ENCODE data around the gene ASB11.

ASB11 gene

GRCh38 chrX:15315509-15315908, at the start of gene ASB11:
Gene ASB11, minus strand, starts transcription at chrX:15315640. Its CDS starts 35 bp downstream, at chrX:15315605.
- no peak for DNase-seq
- in situ Hi-C loops (cut with HindIII; ENCODE audit: low pct_ligation_motif_present, low pct_unique_long_range_greater_than_20kb, low sequenced_read_pairs), result no loop called here

DNA sequence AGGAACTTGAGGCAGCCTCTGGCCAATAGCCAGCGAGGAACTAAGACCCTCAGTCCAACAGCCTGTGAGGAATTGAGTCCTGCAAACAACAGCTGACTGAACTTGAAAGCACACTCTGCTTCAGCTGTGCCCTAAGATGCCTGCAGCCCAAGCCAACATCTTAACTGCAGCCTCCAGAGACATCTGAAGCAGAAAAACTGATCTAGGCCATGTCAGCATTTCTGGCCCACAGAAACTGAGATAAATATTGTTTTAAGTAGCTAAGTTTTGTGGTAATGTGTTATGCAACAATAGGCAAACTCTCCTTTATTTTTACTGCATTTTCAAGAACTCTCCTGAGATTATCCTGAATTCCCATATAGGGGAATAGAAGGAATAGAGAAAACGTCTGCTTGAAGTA, 44.3 kb upstream of the ASB11 start:
- no peak for DNase-seq
- in situ Hi-C loops (cut with HindIII; ENCODE audit: low pct_ligation_motif_present, low pct_unique_long_range_greater_than_20kb, low sequenced_read_pairs), result no loop called here

DNA sequence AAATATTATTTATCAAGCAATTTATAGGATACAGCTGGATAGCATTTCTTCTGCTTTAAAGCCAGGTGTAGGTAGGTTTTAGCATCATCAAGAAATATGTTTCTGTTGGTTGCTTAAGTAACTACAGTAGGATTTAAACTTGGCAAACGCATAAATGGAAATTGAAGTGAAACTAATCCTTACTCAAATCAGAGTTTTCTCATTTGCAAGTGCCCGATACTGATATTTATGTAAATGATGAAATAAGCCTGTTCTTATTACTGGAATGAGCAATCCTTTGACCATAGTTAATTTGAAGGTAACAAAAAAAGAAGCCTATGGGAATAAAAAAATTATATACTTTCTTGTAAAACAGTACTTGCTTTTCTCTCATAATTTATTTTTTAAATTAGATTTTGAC, 43.1 kb upstream of the ASB11 start:
- DNase-seq, result no peak
- in situ Hi-C loops (cut with HindIII; ENCODE audit: low pct_ligation_motif_present, low pct_unique_long_range_greater_than_20kb, low sequenced_read_pairs), result no loop called here

DNA sequence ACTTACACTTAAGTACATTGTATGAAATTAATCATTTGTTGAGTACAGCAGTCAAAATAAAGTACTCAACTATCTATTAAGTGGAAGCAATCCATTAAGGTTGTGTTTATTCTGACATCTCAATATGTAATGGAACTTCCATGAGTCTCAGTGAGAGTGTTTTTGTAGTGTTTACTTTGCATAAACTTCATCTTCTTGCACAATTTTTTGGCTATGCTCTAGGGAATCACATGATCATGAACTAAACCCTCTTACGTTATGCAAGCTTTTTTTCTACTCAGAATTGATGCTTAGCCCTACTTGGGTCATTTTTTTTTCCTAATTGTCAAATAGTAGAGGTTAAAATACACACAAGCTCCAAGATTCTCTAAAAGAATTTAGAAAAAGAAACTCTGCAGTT, 41.0 kb upstream of the ASB11 start:
- no peak for DNase-seq
- in situ Hi-C loops (cut with HindIII; ENCODE audit: low pct_ligation_motif_present, low pct_unique_long_range_greater_than_20kb, low sequenced_read_pairs), result no loop called here

DNA sequence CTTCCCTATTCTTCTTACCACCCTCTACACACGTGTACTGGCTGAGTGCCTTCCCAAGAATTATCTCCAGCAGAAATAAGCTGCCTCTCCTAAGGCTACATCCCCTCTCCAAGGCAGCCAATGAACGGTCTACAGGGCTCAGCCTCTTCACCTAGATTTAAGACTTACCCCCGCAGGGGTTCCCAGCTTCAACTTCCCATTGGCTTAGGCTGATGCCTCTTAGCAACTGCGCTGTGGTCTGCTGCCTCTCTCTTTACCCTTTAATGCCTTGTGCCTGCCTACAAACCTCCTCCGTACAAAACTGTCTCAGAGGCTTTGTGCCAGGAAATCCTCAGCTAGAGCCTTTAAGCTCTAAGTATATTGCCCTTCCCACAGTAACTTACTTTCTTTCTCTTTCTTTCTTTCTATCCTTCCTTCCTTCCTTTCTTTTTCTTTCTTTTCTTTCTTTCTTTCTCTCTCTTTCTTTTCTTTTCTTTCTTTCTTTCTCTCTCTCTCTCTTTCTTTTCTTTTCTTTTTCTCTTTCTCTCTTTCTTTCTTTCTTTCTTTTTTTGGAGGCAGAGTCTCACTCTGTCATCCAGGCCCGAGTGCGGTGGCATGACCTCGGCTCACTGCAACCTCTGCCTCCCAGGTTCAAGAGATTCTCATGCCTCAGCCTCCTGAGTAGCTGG, 35.0 kb upstream of the ASB11 start:
- DNase-seq, result no peak
- in situ Hi-C loops (cut with HindIII; ENCODE audit: low pct_ligation_motif_present, low pct_unique_long_range_greater_than_20kb, low sequenced_read_pairs), result no loop called here

DNA sequence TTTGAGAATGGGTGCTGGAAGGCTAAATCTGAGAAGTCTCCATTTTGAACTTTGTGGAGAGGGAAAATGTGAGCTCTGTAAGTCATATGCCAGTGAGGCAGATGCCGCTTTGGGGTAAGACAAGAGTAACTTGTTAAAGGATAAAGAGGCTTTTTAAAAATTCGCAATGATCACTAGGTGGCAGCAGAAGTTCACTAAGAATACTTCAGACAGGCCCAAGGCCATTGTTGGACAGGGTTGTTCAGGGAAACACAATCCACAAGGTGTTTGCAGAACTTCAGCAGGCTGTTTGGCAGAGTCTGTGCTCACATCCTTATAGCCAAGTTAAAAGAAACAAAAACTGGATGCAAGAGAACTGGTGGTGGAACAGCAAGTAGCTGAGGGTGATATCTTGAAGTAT, 33.6 kb upstream of the ASB11 start:
- DNase-seq, result peak; percentile 37
- in situ Hi-C loops (cut with HindIII; ENCODE audit: low pct_ligation_motif_present, low pct_unique_long_range_greater_than_20kb, low sequenced_read_pairs), result no loop called here

- DNase-seq, result no peak
- in situ Hi-C loops (cut with HindIII; ENCODE audit: low pct_ligation_motif_present, low pct_unique_long_range_greater_than_20kb, low sequenced_read_pairs), result no loop called here
These were observed 30.5 kb upstream of the ASB11 start for GRCh38 chrX:15345976-15346375.

DNA sequence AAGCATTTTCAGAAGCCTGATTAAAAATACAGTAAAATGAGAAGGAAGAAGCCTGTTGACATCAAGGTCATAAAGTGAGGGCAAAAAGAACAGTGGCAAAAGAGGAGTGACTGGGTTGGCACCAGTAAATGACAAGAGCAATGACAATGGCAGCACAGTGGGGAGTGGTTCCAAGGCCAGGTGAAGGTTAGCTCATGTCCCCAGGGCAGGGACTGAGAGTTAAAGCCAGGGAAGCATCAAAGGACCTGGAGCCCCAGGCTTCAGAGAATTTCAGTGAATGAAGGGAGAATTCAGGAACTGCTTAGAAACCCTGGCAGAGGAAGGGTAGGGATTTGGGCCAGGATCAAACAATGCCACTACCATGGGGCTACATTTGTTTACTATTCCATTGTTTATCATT, 28.7 kb upstream of the ASB11 start:
- in situ Hi-C loops (cut with HindIII; ENCODE audit: low pct_ligation_motif_present, low pct_unique_long_range_greater_than_20kb, low sequenced_read_pairs), result no loop called here
- DNase-seq, result no peak

DNA sequence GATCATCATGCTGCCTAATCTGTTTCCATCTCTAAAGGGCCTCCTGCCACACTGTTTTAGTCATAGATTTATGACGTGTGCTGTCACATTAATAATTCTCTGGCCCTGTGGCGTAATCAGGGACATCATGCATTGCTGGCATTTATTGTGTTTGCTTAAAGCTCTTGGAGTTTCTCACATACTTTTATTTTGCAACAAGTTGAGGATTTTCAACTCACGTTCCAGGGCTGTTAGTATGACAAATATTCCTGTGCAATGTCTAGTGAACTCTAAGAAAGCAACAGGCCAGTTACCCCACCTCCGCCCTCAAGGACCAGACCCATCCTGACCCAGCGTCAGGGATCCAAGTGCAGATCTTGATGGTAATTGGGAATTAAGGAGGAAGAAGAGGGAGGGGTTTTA, 27.6 kb upstream of the ASB11 start:
- DNase-seq, result no peak
- in situ Hi-C loops (cut with HindIII; ENCODE audit: low pct_ligation_motif_present, low pct_unique_long_range_greater_than_20kb, low sequenced_read_pairs), result no loop called here

DNA sequence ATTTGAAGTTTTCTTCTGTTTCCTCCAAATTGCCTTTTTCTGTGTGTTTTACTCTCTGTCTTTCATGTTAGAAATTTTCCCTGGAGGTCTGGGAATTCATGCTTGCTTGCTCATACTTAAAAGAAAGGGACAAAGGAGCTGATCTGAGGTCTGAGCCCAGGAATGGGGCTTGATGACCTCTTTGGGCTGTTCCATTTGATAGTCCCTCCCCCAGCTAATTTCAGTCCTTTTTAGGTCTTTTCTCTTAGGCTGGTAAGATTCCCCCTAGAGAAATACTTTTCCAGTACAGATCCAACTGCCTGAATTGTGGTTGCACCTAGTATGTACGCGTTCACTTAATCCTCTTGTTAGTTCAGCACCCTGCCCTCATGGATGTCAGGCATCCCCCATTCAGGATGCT, 25.4 kb upstream of the ASB11 start:
- no peak for DNase-seq
- in situ Hi-C loops (cut with HindIII; ENCODE audit: low pct_ligation_motif_present, low pct_unique_long_range_greater_than_20kb, low sequenced_read_pairs), result no loop called here

GRCh38 chrX:15336023-15336413, 20.6 kb upstream of the ASB11 start:
- in situ Hi-C loops (cut with HindIII; ENCODE audit: low pct_ligation_motif_present, low pct_unique_long_range_greater_than_20kb, low sequenced_read_pairs), result no loop called here
- DNase-seq, result peak; percentile 39

DNA sequence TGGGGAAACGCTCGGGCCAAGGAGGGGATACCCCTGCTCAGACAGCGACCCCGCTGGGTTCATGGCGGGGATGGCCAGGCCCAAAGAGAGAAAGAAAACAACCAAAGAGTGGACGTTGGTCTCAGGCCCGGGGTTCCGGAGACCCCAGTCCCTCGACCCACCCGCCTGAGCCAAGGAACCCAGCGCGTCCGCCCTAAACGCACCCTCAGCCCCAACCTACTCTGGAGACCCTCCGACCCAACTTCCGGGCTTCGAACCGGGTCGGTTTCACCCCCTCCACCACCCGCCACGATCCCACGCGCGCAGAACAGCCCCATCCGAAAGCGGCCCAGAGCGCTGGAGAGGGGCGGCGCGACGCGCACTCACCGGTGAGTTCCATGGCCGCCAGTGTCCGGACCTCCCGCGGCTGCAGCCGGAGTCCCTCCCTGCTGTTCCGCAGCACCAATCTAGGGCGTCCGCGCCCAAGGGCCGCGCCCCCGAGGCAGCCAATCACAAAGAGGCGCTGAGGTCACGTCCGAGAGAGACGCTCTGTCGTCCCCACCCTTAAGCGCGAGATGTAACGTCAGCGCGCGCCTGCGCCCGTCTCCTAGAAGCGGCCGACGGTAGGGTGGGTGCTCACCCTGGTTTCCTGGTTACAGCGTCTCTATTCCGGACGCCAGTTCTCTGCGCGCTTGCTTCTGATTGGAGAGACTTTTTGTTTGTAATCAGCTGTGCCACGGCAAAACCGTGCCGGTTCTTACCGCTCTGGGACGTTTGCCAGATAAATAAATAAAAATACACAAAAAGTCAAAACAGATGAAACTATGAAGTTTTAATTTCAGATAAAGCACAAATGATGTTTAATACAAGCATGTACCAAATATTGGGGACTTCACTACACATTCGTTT, 19.9 kb upstream of the ASB11 start, which contains the start of gene PIGA:
TSS of gene PIGA (minus strand) at position 389 of the 888 bp plus-strand sequence. CDS start 3,593 bp downstream, outside the sequence.
- in situ Hi-C loops (cut with HindIII; ENCODE audit: low pct_ligation_motif_present, low pct_unique_long_range_greater_than_20kb, low sequenced_read_pairs), result no loop called here

GRCh38 chrX:15334561-15334960, 19.1 kb upstream of the ASB11 start:
- peak; percentile 6 for DNase-seq
- in situ Hi-C loops (cut with HindIII; ENCODE audit: low pct_ligation_motif_present, low pct_unique_long_range_greater_than_20kb, low sequenced_read_pairs), result no loop called here

More for the DNA sequence above, 19.9 kb upstream of the ASB11 start, which contains the start of gene PIGA:
- DNase-seq, result peak; percentile 88

DNA sequence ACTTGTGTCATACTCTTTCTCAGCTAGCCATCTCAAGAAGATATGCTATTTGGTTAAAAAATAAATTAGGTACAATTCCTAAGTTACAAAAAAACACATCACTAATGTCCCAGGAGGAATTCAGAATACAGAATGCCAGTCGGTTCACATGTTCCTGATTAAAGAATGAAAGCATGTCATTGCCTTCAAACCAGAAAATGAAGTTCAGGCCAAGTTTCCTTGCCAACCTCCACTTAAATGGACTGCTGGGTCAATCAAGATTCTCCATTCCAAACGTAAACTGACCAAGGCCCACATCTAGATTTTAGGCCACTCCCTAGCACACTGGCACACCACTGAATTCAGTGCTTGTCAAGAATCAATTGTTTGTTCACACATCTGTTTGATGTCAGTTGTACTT, 13.4 kb upstream of the ASB11 start:
- DNase-seq, result no peak
- in situ Hi-C loops (cut with HindIII; ENCODE audit: low pct_ligation_motif_present, low pct_unique_long_range_greater_than_20kb, low sequenced_read_pairs), result no loop called here

DNA sequence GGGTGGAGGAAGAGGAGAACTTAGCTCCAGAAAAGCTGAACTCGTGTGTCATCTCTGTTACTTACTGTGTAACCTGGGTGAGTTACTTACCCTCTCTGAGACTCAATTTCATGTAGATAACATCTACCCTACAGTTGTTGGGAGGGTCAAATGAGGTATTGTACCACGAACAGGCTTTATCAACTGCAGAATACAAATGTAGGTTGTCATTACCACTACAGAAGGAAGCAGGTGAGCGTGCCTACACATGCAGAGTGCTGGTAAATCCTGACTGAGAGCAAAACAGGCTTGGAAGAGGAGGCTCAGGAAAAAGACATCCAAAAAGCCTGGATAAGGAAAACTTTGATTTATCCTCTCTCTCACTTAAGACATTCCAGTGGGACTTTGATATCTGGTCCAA, 12.7 kb upstream of the ASB11 start:
- in situ Hi-C loops (cut with HindIII; ENCODE audit: low pct_ligation_motif_present, low pct_unique_long_range_greater_than_20kb, low sequenced_read_pairs), result no loop called here
- no peak for DNase-seq

DNA sequence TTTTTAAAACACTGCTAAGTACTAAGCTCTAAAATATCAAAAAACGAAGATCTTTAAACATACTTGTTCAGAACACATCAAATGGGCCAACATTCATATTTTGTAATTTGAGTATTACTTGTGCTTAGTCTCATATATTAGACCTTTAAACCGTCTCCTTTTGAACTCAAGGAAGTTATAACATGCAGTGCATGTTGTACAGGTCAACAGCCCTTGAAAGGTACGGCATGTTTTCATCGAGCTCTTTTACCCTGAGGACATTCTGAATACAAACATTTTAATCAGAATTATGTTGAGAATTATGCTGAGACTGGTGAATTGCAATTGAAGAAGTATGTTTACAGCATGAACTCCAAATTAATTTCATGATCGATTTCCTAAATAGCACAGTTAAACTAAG, 7.0 kb upstream of the ASB11 start:
- in situ Hi-C loops (cut with HindIII; ENCODE audit: low pct_ligation_motif_present, low pct_unique_long_range_greater_than_20kb, low sequenced_read_pairs), result no loop called here
- DNase-seq, result no peak

DNA sequence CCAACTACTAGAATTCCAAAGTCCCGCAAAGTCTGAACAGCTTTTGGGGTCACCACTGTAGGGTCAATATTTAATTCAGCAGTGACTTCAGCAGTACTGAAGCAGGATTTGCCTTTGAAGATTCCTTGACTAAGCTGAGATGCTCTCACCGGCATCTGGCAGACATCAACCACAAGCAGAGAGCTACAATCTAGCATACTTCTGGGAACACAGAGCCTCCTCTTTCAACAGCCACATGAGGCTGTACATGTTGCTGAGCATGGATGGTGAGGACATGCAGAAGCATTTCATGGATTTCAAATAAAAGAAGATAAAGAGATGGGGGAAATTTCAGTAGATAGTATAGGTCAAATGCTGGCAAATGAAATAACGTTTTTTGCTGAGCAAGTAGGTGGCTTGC, 6.6 kb upstream of the ASB11 start:
- in situ Hi-C loops (cut with HindIII; ENCODE audit: low pct_ligation_motif_present, low pct_unique_long_range_greater_than_20kb, low sequenced_read_pairs), result no loop called here
- DNase-seq, result no peak

GRCh38 chrX:15321447-15321846, 6.0 kb upstream of the ASB11 start:
- DNase-seq, result no peak
- in situ Hi-C loops (cut with HindIII; ENCODE audit: low pct_ligation_motif_present, low pct_unique_long_range_greater_than_20kb, low sequenced_read_pairs), result no loop called here

- DNase-seq, result no peak
- in situ Hi-C loops (cut with HindIII; ENCODE audit: low pct_ligation_motif_present, low pct_unique_long_range_greater_than_20kb, low sequenced_read_pairs), result no loop called here
These were observed 4.9 kb upstream of the ASB11 start for GRCh38 chrX:15320297-15320696.

GRCh38 chrX:15319075-15319474, 3.6 kb upstream of the ASB11 start:
- no peak for DNase-seq
- in situ Hi-C loops (cut with HindIII; ENCODE audit: low pct_ligation_motif_present, low pct_unique_long_range_greater_than_20kb, low sequenced_read_pairs), result no loop called here

Data from ACHN (cell line).